Activated CD8-positive, alpha-beta memory T cell treated with anti-CD3 and anti-CD28 coated beads, Interleukin-2, amount 50 U/mL, for 24 hours (primary cell): ENCODE results near the gene CORO2A.

Experiments used
- DNase-seq: peaks from one replicate; pipeline ENCODE4 v3.0.0-alpha.2; 2020; ENCODE audit errors: extremely low read depth

CORO2A gene

DNA sequence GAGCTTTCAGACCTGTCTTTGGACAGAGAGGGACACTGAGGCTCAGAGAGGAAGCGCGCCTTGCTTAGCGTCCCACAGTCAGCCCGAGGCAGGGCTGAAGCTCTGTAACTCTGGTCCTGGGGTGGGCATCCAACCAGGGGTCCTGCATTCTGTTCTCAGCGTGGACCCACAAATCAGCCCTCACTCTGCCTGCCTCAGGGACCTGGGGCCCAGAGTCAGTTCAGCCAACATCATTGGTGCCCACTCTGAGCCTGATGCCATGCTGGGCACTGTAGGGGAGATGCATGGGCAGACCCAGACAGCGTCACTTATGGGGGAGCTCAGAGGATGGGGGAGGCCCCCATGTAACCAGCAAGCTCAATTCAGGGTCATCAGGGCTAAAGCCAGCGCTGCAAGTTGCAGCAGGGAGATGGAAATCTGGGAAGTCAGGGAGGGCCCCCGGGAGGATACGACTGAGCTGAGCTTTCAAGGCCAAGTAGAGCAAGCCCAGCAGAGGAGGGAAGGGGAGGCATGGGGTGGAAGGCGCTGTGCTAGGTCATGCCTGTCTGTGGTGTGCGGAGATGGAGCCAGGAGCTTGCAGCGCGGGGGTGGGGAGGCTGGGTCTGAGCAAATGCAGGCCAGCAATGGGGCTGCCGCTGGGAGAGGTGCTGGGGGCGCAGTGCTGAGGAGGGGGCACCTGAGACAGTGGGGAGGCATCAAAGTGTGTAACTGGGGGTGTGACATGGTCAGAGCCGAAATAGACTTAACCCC lies 21.1 kb downstream of the CORO2A start:
- no peak for DNase-seq

- DNase-seq = no peak
Measured at GRCh38 chr9:98168941-98169488, 23.4 kb downstream of the CORO2A start.

DNA sequence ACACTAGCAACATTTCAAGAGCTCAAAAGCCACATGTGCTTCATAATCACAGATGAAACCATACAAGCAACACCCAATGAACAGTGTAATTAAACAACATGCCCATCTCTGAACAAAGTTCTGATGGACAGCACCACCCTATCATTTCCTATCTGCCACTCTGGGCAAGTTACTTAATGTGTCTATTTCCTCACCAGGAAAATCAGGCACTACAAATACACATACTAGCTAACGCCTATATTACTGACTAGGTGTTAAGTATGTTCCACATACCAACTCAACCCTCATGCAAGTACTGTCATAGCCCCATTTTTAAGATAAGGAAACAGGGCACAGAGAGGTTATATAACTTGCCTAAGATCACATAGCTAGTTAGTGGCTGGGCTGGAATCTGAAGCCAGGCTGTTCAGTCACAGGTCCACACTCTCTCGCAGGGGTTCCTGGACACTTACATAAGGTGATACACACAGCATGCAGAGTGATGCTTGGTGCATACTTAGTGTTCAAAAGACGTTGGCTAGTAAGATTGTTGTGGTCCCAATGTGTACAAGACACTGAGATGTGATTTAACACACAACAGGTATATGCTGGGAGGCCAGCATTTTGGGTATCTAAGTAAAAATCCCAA lies 24.2 kb downstream of the CORO2A start:
- no peak for DNase-seq

DNA sequence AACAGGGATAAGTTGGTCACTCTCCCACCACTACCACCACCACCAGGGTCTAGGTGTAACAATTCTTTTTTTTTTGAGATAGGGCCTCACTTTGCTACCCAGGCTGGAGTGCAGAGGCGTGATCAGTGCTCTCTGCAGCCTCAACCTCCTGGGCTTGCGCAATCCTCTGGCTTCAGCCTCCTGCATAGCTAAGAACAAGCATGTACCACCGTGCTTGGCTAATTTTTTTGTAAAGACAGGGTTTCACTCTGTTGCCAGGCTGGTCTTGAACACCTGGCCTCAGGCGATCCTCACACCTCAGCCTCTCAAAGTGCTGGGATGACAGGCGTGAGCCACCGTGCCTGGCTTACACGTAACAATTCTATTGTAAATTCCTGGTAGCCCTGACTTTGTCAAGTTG lies 27.5 kb downstream of the CORO2A start:
- no peak for DNase-seq

- DNase-seq = no peak
Measured at GRCh38 chr9:98162613-98163012, 29.8 kb downstream of the CORO2A start.

GRCh38 chr9:98161851-98162250 lies 30.6 kb downstream of the CORO2A start:
- no peak for DNase-seq

DNA sequence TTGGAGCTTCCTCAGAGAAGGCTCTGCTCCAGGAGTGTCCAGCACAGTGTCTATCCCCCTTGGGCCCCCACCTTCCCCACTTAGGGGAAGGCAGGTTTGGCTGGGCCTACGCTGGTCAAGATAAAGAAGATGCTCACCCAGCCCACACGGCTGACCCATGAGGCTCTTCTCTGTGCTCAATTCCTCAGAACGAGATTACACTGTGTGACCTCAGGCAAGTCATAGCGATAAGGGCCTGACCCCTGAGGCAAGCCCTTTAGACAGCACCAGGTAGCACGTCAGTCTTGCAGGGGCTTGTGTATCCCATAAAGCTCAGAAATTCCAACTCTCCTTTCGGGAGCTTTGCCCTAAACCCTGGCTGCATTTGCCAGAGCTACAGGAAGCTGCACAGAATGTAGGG lies 32.6 kb downstream of the CORO2A start:
- DNase-seq = no peak

GRCh38 chr9:98159301-98159700 lies 33.1 kb downstream of the CORO2A start:
- no peak for DNase-seq

GRCh38 chr9:98158071-98158831 lies 34.2 kb downstream of the CORO2A start:
- DNase-seq = no peak

- DNase-seq = no peak
Measured at GRCh38 chr9:98157372-98157771, 35.1 kb downstream of the CORO2A start.

DNA sequence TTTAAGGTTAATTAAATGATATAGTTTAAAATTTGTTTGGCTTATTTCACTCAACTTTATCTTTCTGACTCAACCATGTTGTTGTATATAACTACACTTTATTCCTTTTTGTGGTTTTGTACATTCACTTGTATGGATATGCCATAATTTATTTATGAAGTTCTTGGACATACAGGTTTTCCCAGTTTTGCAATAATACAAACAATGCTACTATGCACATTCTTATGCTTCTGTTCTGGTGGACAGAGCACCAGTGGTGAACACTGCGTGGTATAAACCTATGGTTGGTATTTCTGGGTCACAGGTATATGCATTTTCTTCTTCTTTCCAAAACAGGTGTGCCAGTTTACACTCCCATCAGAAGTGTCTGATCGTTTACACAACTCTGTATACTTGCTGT lies 37.8 kb downstream of the CORO2A start:
- no peak for DNase-seq

DNA sequence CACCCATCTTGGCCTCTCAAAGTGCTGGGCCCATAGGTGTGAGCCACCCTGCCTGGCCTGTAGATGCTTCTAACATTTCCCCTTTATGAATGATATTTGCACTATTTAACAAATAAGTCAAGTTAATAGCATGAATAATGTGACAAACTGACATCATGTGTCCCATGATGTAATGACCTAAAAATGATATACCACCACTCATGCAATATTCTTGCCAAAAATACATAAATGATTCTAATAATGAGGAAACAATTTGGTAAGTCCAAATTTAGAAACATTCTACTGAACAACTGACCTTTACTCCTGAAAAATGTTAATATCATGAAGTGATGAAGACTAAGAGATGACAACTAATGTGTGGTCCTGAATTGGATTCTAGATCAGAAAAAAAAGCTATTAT lies 39.9 kb downstream of the CORO2A start:
- no peak for DNase-seq

DNA sequence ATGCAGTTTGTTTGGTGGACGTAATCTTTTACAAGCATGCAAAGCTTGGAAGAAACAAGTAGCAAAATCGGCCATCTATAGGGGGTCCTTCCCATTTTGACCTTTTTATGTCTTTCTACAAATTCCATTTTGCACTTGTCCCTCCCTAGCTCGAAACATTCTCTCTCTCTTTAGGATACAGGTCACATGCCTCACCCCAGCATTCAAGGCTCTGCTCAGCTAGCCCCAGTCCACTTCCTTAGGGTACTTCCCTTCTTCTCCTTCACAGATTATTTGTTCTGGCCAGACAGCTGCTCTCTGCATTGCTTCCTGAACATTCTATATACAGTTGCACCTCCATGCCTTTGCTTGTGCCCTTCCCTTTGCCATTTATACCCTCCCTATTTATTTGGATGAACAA lies 41.7 kb downstream of the CORO2A start:
- no peak for DNase-seq

DNA sequence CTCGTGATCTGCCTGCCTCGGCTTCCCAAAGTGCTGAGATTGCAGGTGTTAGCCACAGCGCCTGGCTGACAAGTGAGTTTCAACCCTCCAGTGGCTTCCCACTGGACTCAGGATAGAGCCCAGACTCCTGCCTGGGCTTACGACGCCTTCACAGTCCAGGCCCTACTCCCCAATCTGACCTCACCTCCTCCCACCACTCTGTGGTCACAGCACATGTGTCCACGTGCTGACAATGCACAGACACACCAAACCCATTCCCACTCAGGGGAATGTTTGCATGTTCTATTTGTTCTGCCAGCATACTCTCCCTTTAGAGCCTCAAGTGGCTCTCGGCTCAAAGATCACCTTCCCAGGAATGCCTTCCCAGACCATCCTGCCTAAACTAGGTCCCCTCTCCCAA lies 42.3 kb downstream of the CORO2A start:
- no peak for DNase-seq

DNA sequence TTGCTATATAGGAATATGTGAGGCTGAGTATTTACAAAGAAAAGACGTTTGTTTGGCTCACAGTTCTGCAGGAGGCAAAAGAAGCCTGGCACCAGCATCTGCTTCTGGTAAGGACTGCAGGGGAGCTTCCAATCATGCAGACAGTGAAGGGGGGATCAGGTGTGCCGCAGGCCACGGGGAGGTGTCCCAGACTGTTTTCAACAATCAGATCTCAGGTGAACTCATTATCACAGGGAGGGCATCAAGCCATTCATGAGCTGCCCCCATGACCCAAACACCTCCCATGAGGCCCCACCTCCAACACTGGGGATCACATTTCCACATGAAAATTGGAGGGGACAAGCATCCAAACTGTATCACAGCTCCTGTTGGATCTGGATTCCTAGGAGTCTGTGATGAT lies 43.0 kb downstream of the CORO2A start:
- no peak for DNase-seq

GRCh38 chr9:98148486-98148885 lies 44.0 kb downstream of the CORO2A start:
- no peak for DNase-seq

GRCh38 chr9:98147582-98147981 lies 44.9 kb downstream of the CORO2A start:
- DNase-seq = no peak

GRCh38 chr9:98146101-98146991 lies 46.1 kb downstream of the CORO2A start:
- no peak for DNase-seq

- no peak for DNase-seq
Measured at GRCh38 chr9:98144631-98145030, 47.8 kb downstream of the CORO2A start.

DNA sequence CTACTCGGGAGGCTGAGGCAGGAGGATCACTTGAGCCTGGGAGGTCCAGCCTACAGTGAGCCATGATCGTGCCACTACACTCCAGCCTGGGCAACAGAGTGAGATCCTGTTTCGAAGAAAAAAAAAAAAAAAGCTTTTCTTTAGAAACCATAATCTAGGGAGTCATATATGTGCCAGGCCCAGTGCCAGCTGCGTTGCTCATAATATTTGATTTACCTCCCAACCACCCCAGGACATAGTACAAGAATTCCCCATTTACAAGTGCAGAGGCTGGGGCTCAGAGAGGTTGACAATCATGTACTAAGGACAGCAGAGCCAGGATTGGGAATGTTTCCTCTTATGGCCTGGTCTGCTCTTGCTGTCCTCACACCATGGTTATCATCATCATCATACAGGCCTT lies 48.4 kb downstream of the CORO2A start:
- DNase-seq = no peak

GRCh38 chr9:98142925-98143481 lies 49.4 kb downstream of the CORO2A start:
- DNase-seq = no peak
